ENCODE measurements around the gene TTC7B.

GRCh38 chr14:90580377-90581335, 235.6 kb downstream of the TTC7B start:
- TF ChIP-seq POLR2AphosphoS5 (IDR thresholded peaks at IDR 0.05; ENCODE audit: low read depth, low read length) (no peak), REST (IDR thresholded peaks at IDR 0.05; ENCODE audit: insufficient read depth in 1 of 2, low read depth in 2 of 2, low read length in 2 of 2) (no peak), SIN3A (IDR thresholded peaks at IDR 0.05; ENCODE audit: borderline replicate concordance, insufficient read depth, low read length) (no peak), TAF1 (IDR thresholded peaks at IDR 0.05; ENCODE audit: borderline replicate concordance, insufficient read depth, low read length) (no peak), FOXP2 (optimal IDR thresholded peaks at IDR 0.05; ENCODE audit: borderline replicate concordance, extremely low read depth, extremely low read length, insufficient read depth) (no peak)
